ENCODE measurements around the gene UVRAG. TPM values are rescaled to one million over a fixed set of nuclear protein-coding genes. Genes with fewer than 3 reads are reported as not detected.
"Not testable (repeated sequence)": the region's sequence is repeated elsewhere in the genome, so short reads cannot be mapped to it uniquely, and the experiment has no call there.

UVRAG gene
- total RNA-seq, 3 donors from 2014 or later (not counting 1 experiment from before 2014, with no cell fraction given): 39.9 to 52.5 (median 41.4) TPM

- no peaks in the 10 kb centered on the region for H3K27me3 ChIP-seq (ENCODE audit: control insufficient read depth, insufficient read depth, low read length)
- Mint-ChIP-seq H3K27ac (peak overlapping the region in 1 of 2 donors; percentile 39), H3K9me3 (no peaks in the 10 kb centered on the region), H3K36me3 (no peaks in the 10 kb centered on the region), H3K27me3 (ENCODE audit: low read depth in 2 of 2) (no peaks in the 10 kb centered on the region), H3K4me1 (peaks cover 9 to 25% of the 10 kb centered on the region in 2 donors), H3K4me3 (no peak overlapping the region)
- H3K36me3 ChIP-seq (ENCODE audit: control insufficient read depth, insufficient read depth, low read length): peaks cover 10% of the 10 kb centered on the region
- DNase-seq (no peak), ATAC-seq (no peak)
- WGBS (ENCODE audit: insufficient coverage): 88% methylated on average over 2 of the region's 2 CpGs
- no peak overlapping the region for H3K4me3 ChIP-seq (ENCODE audit: low read length)
- H3K9me3 ChIP-seq (ENCODE audit: control insufficient read depth, insufficient read depth, low read length): no peaks in the 10 kb centered on the region
- H3K4me1 ChIP-seq (ENCODE audit: control insufficient read depth, insufficient read depth, low read length): no peaks in the 10 kb centered on the region
- intact Hi-C loops (cut with micrococcal nuclease): no loop called here
- no peak for TF ChIP-seq CTCF (IDR thresholded peaks at IDR 0.05)
- H3K27ac ChIP-seq (ENCODE audit: low read length): no peak overlapping the region
These were observed 63.9 kb downstream of the UVRAG start for GRCh38 chr11:75878933-75879332.

GRCh38 chr11:75879737-75880136 is 64.7 kb downstream of the UVRAG start:
- Mint-ChIP-seq H3K27ac (peak overlapping the region in 1 of 2 donors; percentile 39), H3K27me3 (ENCODE audit: low read depth in 2 of 2) (no peaks in the 10 kb centered on the region)
- H3K36me3 ChIP-seq (ENCODE audit: control insufficient read depth, insufficient read depth, low read length): peaks cover 10% of the 10 kb centered on the region

GRCh38 chr11:75880343-75880742 is 65.3 kb downstream of the UVRAG start:
- WGBS (ENCODE audit: insufficient coverage): 96% methylated on average over 8 of the region's 8 CpGs
- intact Hi-C loops (cut with micrococcal nuclease); H3K9me3 ChIP-seq (ENCODE audit: control insufficient read depth, insufficient read depth, low read length): not testable (repeated sequence)

More at GRCh38 chr11:75879737-75880136, 64.7 kb downstream of the UVRAG start:
- intact Hi-C loops (cut with micrococcal nuclease): no loop called here
- H3K27ac ChIP-seq (ENCODE audit: low read length): no peak overlapping the region
- no peaks in the 10 kb centered on the region for H3K36me3 Mint-ChIP-seq
- H3K4me3 Mint-ChIP-seq: no peak overlapping the region
- H3K4me1 Mint-ChIP-seq: peaks cover 14 to 20% of the 10 kb centered on the region in 2 donors
- H3K4me3 ChIP-seq (ENCODE audit: low read length): no peak overlapping the region
- H3K9me3 ChIP-seq (ENCODE audit: control insufficient read depth, insufficient read depth, low read length): no peaks in the 10 kb centered on the region
- no peak for ATAC-seq
- H3K9me3 Mint-ChIP-seq: no peaks in the 10 kb centered on the region
- no peak for TF ChIP-seq CTCF (IDR thresholded peaks at IDR 0.05)
- WGBS (ENCODE audit: insufficient coverage): 91% methylated on average over 8 of the region's 9 CpGs
- DNase-seq: no peak
- H3K27me3 ChIP-seq (ENCODE audit: control insufficient read depth, insufficient read depth, low read length): no peaks in the 10 kb centered on the region
- H3K4me1 ChIP-seq (ENCODE audit: control insufficient read depth, insufficient read depth, low read length): no peaks in the 10 kb centered on the region

GRCh38 chr11:75884321-75884720 is 69.3 kb downstream of the UVRAG start:
- intact Hi-C loops (cut with micrococcal nuclease): no loop called here
- Histone ChIP-seq H3K27ac (ENCODE audit: low read length) (no peak overlapping the region), H3K36me3 (ENCODE audit: control insufficient read depth, insufficient read depth, low read length) (peaks cover 11% of the 10 kb centered on the region), H3K4me1 (ENCODE audit: control insufficient read depth, insufficient read depth, low read length) (no peaks in the 10 kb centered on the region), H3K4me3 (ENCODE audit: low read length) (no peak overlapping the region), H3K9me3 (ENCODE audit: control insufficient read depth, insufficient read depth, low read length) (no peaks in the 10 kb centered on the region), H3K27me3 (ENCODE audit: control insufficient read depth, insufficient read depth, low read length) (no peaks in the 10 kb centered on the region)
- no peak overlapping the region for H3K4me3 Mint-ChIP-seq
- no peak for DNase-seq
- no peak overlapping the region for H3K27ac Mint-ChIP-seq
- H3K36me3 Mint-ChIP-seq: no peaks in the 10 kb centered on the region
- H3K4me1 Mint-ChIP-seq: peaks cover 8 to 16% of the 10 kb centered on the region in 2 donors
- H3K9me3 Mint-ChIP-seq: no peaks in the 10 kb centered on the region
- no peak for ATAC-seq
- TF ChIP-seq CTCF (IDR thresholded peaks at IDR 0.05): no peak
- H3K27me3 Mint-ChIP-seq (ENCODE audit: low read depth in 2 of 2): no peaks in the 10 kb centered on the region

More at GRCh38 chr11:75880343-75880742, 65.3 kb downstream of the UVRAG start:
- not testable (repeated sequence) for H3K27ac Mint-ChIP-seq; H3K27me3 Mint-ChIP-seq (ENCODE audit: low read depth in 2 of 2); H3K27ac ChIP-seq (ENCODE audit: low read length); ATAC-seq; H3K36me3 Mint-ChIP-seq; H3K9me3 Mint-ChIP-seq; H3K4me3 ChIP-seq (ENCODE audit: low read length); H3K4me1 ChIP-seq (ENCODE audit: control insufficient read depth, insufficient read depth, low read length); H3K4me3 Mint-ChIP-seq; DNase-seq; H3K27me3 ChIP-seq (ENCODE audit: control insufficient read depth, insufficient read depth, low read length)
- peaks cover 13 to 18% of the 10 kb centered on the region in 2 donors for H3K4me1 Mint-ChIP-seq
- peaks cover 10% of the 10 kb centered on the region for H3K36me3 ChIP-seq (ENCODE audit: control insufficient read depth, insufficient read depth, low read length)

All from natural killer cell (primary cell).